Body of pancreas (tissue), 4 donors: Measurements from ENCODE around the gene COX8A.

Experiments used
- CTCF ChIP-seq, 7 experiments: fragments of 450-650 bp in 4 of 7; fragments of 200-600 bp in 3 of 7; sonication (generic) in 3 of 7; IDR thresholded peaks; one replicate each; pipeline ENCODE4 v1.5.1; 2016 to 2019; ENCODE audit warnings: antibody characterized with exemption in 7 of 7
- POLR2A ChIP-seq, 3 donors: fragments of 450-650 bp; IDR thresholded peaks; one replicate each; pipeline ENCODE4 v1.6.1; 2016; ENCODE audit warnings: antibody characterized with exemption in 3 of 3, mild to moderate bottlenecking in 2 of 3

GRCh38 chr11:64010783-64011182 lies 36.4 kb downstream of the COX8A start:
- no peak for TF ChIP-seq CTCF (IDR thresholded peaks at IDR 0.05)
- no peak for TF ChIP-seq POLR2A (IDR thresholded peaks at IDR 0.05)
